ENCODE results near the gene TXNRD3. TPM values are rescaled to one million over a fixed set of nuclear protein-coding genes. Genes with fewer than 3 reads are reported as not detected.
A peak's percentile ranks its signal among the peaks of the same experiment; 100 is the strongest.

TXNRD3 gene
- 0.28 TPM for polyA plus RNA-seq

DNA sequence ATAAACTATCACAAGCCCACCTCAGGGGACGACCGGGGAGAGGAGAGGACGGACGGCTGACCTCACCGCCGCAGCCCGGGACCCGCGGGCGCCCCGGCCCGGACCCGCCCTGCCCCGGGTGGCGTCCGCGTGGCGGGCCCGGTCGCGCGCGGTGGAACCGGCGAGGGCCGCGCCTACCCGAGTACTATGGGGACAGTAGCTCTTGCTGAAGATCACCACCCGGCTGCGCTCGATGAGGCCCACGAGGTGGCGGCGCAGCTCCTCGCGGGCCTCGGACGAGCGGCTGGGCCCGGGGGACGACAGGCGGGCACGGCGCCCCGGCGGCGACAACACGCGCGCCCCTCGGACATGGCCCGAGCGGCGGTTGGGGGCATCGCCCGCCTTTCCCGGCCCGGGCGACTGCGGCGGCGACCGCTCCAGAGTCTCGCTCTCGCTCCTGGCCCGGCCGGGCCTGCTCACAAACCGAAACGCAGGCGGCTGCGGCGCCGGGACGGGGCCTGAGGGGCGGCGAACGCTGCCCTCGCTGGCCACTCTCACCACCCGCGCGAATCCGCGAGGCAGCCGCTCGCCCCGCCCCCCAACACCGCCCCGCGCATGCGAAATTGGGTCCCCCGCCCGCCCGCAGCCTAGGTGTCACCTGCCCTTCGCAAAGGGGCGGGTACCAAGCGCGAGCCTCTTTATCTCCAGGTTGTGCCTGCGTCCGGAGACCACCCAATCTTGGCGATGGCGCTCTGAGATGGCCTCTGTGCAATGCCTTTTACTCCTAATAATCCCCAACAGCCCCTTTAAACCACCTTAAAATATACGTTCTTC, at the start of gene TXNRD3:
TXNRD3 (minus strand) TSS at position 554 of the 813 bp plus-strand sequence.
- peaks cover 1 to 13% (median 5%) of the 10 kb centered on the region in 3 donors for H3K4me1 Mint-ChIP-seq

DNA sequence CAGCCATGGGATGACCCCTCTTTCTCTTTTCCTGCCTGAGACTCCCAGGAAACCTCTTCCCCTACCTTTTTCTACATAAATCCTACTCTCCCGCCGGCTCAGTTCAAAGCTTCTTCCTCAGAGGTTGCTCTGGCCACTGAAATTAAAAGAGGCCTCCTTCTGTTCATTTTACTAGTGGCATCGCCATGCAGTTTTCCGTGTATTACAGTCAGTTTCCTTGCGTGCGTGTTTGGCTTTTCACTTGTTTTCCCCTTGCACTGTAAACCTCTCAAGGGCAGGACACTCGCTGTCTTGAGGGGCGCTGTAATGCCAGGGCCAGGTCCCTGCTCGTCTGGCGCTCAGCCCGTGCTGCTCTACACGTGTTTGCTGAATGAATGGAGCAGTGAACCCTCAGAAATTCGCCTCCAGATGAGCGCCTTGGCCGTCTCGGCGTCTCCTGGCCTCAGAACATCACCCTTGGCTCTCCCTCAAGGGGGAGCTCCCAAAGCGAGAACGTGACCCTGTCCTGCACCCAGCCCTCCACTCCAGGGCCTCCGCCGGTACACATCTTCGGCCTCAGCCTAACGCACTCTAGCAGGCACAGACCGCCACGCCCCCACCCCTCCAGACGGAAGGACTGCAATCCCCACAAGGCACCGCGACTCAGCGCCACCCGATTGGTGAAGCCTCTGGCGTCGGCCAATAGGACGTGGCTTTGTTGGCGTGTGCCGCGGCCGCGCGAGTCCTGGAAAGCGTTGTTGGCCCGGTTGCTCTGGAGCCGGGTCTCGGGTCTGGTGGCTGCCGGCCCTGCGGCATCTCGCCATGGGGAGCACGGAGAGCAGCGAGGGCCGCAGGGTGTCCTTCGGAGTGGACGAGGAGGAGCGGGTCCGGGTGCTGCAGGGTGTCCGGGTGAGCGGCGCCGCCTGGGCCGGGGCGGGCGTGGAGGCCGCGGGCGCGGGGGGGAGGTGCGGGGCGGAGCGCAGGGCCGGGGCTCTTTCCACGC, 48.9 kb upstream of the TXNRD3 start, which contains the start of gene CHCHD6:
CHCHD6 (plus strand) TSS at position 729 of the 982 bp plus-strand sequence; CDS start at position 802, 73 bp downstream.
- peak within 1 kb of the TSS; percentile 88 to 98 (median 97) for H3K4me3 Mint-ChIP-seq
- H3K36me3 Mint-ChIP-seq: no peaks in the 10 kb centered on the region
- H3K27ac Mint-ChIP-seq: peak within 1 kb of the TSS; percentile 57 to 94 (median 81)
- H3K27me3 Mint-ChIP-seq: peaks cover 8% of the 10 kb centered on the region
- no peaks in the 10 kb centered on the region for H3K9me3 Mint-ChIP-seq
- peaks cover 12 to 19% (median 15%) of the 10 kb centered on the region in 3 donors for H3K4me1 Mint-ChIP-seq

More for the DNA sequence above, at the start of gene TXNRD3:
- H3K27ac Mint-ChIP-seq: peak within 1 kb of the TSS in 1 of 3 donors; percentile 55
- peak within 1 kb of the TSS; percentile 84 to 94 (median 92) for H3K4me3 Mint-ChIP-seq
- peaks cover 33% of the 10 kb centered on the region for H3K27me3 Mint-ChIP-seq
- H3K36me3 Mint-ChIP-seq: no peaks in the 10 kb centered on the region
- no peaks in the 10 kb centered on the region for H3K9me3 Mint-ChIP-seq

DNA sequence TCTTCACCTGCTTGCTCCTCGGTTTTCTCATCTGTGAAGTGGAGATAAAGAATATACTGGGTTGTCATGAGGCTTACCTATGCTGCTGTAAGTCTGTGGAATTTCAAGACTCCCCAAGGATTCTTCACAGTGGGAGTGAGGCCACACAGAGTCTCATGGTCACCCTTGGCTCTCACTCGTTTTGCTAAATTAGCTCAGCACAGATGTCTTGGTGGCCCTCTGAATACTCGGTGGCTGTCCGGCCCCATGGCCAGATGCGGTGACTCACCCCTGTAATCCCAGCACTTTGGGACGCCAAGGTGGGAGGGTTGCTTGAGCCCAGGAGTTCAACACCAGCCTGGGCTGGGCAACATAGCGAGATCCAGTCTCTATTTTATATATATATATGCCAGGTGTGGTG, 44.1 kb upstream of the TXNRD3 start:
- peaks cover 17% of the 10 kb centered on the region for H3K27me3 Mint-ChIP-seq
- no peak overlapping the region for H3K4me3 Mint-ChIP-seq
- H3K4me1 Mint-ChIP-seq: peaks cover 6 to 10% (median 7%) of the 10 kb centered on the region in 3 donors
- no peaks in the 10 kb centered on the region for H3K36me3 Mint-ChIP-seq
- no peak overlapping the region for H3K27ac Mint-ChIP-seq
- H3K9me3 Mint-ChIP-seq: peaks cover 0 to 7% (median 3%) of the 10 kb centered on the region in 3 donors

DNA sequence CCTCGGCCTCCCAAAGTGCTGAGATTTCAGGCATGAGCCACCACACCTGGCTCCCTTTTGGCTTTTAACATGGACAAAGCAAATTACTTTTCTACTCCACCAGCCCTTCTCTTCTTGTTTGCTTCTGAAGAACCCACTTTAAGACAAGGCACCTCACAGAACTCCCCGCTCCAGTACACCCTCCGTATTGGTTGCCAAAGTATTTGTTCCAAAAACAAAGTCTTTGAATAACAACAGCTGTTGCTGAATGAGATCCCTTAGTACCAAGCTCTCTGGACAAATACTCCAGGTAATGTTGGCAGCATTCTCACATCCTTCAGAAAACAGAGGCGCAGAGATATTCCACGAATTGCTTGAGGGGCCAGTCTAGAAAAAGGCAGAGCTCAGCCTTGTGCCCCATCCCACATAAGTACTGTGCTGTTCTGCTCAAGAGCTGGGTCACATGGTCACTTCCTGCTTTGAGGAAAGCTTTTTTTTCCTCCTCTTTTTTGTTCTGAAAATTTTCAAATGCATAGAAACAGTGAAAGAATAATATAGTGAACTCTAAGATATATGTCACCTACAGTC, 41.9 kb upstream of the TXNRD3 start:
- Mint-ChIP-seq H3K27me3 (peaks cover 21% of the 10 kb centered on the region), H3K4me1 (no peaks in the 10 kb centered on the region), H3K9me3 (peaks cover 0 to 7% (median 3%) of the 10 kb centered on the region in 3 donors), H3K36me3 (no peaks in the 10 kb centered on the region), H3K27ac (no peak overlapping the region), H3K4me3 (no peak overlapping the region)

DNA sequence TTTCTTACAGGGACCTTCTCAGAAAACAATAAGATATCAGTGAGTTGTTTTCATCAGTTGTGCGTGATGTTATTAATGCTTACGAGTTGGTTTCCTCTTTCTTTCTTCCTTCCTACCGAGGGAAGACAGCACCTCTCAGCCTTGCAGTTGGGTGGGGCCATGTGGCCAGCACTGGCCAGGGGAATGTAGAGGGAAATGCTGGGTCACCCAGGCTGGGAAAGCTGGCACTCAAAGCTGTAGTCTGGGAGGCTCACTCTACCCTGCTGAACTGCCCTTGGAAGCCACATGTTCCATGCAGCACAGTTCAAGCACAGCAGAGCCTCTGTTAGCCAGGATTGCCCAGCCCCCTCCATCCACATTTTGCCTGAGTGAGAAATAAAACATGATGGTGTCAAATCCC, 39.0 kb upstream of the TXNRD3 start:
- Mint-ChIP-seq H3K9me3 (peaks cover 0 to 7% (median 3%) of the 10 kb centered on the region in 3 donors), H3K4me1 (no peaks in the 10 kb centered on the region), H3K27me3 (peaks cover 22% of the 10 kb centered on the region), H3K36me3 (no peaks in the 10 kb centered on the region), H3K4me3 (no peak overlapping the region), H3K27ac (no peak overlapping the region)

DNA sequence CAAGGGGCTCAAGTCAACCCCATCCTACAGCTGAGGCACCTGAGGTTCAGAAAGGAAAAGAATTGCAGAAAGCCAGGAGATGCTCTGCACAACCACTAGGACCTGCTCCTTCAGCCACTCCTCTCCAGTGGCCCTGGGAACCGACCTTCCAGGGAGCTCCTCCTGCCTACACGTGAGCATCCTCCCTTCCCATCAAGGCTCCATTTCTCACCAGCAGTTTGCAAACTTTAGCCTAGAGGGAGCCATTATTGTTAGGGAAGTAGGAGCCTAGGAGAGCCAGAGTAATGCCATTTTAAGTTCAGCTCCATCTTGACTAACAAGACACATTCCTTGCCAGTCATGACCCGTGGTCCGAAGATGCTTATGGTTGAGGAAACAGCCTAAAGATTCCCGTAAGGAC, 37.9 kb upstream of the TXNRD3 start:
- H3K27ac Mint-ChIP-seq: no peak overlapping the region
- H3K4me1 Mint-ChIP-seq: no peaks in the 10 kb centered on the region
- H3K27me3 Mint-ChIP-seq: peaks cover 24% of the 10 kb centered on the region
- peaks cover 0 to 7% (median 3%) of the 10 kb centered on the region in 3 donors for H3K9me3 Mint-ChIP-seq
- H3K36me3 Mint-ChIP-seq: no peaks in the 10 kb centered on the region
- no peak overlapping the region for H3K4me3 Mint-ChIP-seq

DNA sequence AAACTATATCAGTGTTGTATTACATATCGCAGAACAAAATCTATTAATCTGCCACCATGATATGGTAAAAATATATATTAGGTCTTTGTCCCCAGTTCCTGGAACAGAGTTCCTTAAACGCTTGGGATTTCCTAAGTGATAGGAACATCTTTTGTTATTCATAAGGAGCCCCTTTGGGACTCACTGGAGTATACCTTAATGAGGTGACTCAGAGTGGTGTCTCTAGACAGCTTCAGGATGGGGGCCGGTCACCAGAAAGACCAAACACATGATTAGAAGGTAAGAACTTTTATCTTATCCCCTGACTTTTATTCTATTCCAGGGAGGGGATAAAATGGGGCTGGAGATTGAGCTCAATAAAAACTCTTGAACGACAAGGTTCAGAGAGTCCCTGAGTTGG, 36.8 kb upstream of the TXNRD3 start:
- no peak overlapping the region for H3K27ac Mint-ChIP-seq
- no peaks in the 10 kb centered on the region for H3K36me3 Mint-ChIP-seq
- H3K4me3 Mint-ChIP-seq: no peak overlapping the region
- no peaks in the 10 kb centered on the region for H3K4me1 Mint-ChIP-seq
- H3K9me3 Mint-ChIP-seq: peaks cover 0 to 7% (median 3%) of the 10 kb centered on the region in 3 donors
- H3K27me3 Mint-ChIP-seq: peaks cover 22% of the 10 kb centered on the region

DNA sequence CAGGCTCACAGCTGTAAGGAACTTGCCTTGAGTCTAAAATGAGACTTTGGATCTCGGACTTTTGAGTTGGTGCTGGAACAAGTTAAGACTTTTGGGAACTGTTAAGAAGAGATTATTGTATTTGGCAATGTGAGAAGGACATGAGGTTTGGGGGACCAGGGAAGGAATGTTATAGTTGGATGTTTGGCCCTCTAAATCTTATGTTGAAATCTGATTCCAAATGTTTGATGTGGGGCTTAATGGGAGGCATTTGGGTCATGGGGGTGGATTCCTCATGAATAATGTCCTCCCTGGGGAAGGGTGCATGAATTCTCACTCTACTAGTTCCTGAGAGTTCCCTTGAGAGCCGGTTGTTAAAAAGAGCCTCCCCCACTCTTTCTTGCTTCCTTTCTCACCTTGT, 30.6 kb upstream of the TXNRD3 start:
- no peaks in the 10 kb centered on the region for H3K36me3 Mint-ChIP-seq
- no peak overlapping the region for H3K4me3 Mint-ChIP-seq
- H3K27me3 Mint-ChIP-seq: peaks cover 8% of the 10 kb centered on the region
- no peak overlapping the region for H3K27ac Mint-ChIP-seq
- H3K4me1 Mint-ChIP-seq: peaks cover 0 to 5% (median 2%) of the 10 kb centered on the region in 3 donors
- H3K9me3 Mint-ChIP-seq: no peaks in the 10 kb centered on the region

DNA sequence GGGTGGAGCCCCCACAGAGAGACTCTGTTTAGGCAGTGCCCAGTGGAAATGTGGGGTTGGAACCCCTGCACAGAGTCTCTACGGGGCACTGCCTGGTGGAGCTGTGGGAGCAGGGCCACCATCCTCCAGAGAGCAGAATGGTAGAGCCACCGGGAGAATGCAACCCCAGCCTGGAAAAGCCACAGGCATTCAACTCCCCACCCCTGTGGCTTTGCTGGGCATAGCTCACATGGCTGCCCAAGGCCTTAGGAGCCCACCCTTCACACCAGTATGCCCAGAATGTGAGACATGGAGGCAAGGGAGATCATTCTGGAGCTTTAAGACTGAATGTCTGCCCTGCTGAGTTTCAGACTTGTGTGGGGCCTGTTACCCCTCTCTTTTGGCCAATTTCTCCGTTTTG, 30.1 kb upstream of the TXNRD3 start:
- H3K9me3 Mint-ChIP-seq: no peaks in the 10 kb centered on the region
- peaks cover 0 to 5% (median 2%) of the 10 kb centered on the region in 3 donors for H3K4me1 Mint-ChIP-seq
- no peaks in the 10 kb centered on the region for H3K36me3 Mint-ChIP-seq
- H3K4me3 Mint-ChIP-seq: peak overlapping the region in 1 of 4 donors; percentile 6
- H3K27ac Mint-ChIP-seq: no peak overlapping the region
- peaks cover 8% of the 10 kb centered on the region for H3K27me3 Mint-ChIP-seq

DNA sequence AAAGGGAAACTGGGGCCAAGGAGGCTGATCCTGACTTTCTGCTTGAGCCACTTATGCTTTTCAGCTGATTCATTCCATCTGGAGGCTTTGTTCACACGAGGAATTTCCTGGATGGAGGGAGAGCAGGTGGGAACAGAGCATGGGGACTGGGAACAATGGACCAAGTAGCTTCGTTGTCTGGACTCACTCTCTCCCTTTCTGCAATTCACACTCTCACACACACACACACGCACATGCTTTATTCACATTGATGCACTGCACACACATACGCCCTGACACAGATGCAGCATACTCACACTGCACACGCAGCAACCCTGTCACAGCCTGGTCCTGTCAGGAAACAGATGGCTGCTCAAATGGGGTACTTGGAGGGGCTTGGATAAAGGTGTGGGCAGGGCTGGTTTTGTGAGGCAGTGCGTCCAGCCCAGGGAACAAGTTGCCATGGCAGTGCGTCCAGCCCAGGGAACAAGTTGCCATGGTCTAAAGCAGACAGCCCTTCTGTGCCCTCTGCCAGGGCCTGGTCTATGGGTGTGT, 29.4 kb upstream of the TXNRD3 start:
- H3K4me3 Mint-ChIP-seq: peak overlapping the region in 1 of 4 donors; percentile 65
- no peak overlapping the region for H3K27ac Mint-ChIP-seq
- peaks cover 4% of the 10 kb centered on the region for H3K27me3 Mint-ChIP-seq
- peaks cover 0 to 5% (median 2%) of the 10 kb centered on the region in 3 donors for H3K4me1 Mint-ChIP-seq
- no peaks in the 10 kb centered on the region for H3K9me3 Mint-ChIP-seq
- no peaks in the 10 kb centered on the region for H3K36me3 Mint-ChIP-seq

DNA sequence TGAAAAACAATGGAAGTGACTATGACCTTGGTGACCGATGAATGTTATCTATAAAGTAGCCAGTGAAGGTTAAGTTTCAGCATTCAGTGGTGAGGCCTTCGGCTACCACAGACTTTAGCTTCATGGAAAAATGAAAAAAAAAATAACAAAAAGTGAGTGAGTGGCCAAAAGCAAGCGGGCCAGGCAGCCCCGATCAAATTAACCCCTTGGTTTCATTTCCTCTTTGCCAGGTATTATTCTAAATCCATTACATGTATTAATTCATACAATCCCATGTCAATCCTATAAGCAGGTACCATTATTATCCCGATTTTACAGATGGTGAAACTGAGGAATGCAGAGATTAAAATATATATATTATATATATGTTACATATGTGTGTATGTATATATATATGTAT, 28.1 kb upstream of the TXNRD3 start:
- Mint-ChIP-seq H3K36me3 (no peaks in the 10 kb centered on the region), H3K4me1 (peaks cover 5 to 11% (median 6%) of the 10 kb centered on the region in 3 donors), H3K9me3 (no peaks in the 10 kb centered on the region), H3K27me3 (peaks cover 3% of the 10 kb centered on the region), H3K27ac (peak overlapping the region in 1 of 3 donors; percentile 38), H3K4me3 (no peak overlapping the region)

DNA sequence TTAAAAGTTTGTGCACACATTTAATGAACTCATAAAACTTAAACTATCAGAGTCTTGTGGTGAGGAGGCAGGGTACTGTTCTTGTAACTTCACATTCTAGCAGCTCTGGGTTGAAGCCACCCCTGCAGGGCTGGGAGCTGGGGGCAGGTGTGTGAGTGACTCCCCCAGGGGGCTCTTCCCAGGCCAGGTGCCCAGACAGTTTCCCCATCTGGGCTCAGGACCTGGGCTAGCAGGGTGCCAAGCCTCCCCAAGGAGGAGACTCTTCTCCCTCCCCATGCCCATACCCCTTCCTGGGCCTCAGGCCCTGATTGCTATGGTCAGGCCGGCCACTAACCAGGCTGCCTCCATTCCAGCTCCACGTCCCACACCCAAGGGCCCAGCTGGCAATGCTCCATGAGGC, 27.1 kb upstream of the TXNRD3 start:
- Mint-ChIP-seq H3K27me3 (peaks cover 3% of the 10 kb centered on the region), H3K4me3 (no peak overlapping the region), H3K9me3 (no peaks in the 10 kb centered on the region), H3K4me1 (peaks cover 6 to 20% (median 13%) of the 10 kb centered on the region in 3 donors), H3K36me3 (no peaks in the 10 kb centered on the region), H3K27ac (no peak overlapping the region)

DNA sequence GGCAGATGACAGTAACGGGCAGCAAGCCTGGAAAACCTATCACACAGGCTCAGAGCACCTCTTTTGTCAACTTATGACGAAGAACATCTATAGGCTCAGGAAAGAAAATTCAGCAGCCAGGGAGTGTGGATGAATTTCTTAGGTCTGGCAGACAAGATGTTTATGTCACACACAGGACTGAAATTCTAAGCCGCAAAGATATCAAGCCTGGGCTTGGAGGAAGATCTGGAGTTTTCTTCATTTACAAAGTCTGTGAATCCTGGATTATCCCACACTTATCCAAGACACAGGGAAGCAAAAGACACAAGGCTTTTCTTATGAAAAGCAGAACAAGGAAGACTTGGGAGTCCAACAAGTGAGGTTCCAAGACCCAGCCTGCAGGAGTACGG, 25.7 kb upstream of the TXNRD3 start:
- peaks cover 5% of the 10 kb centered on the region for H3K27me3 Mint-ChIP-seq
- H3K9me3 Mint-ChIP-seq: no peaks in the 10 kb centered on the region
- H3K27ac Mint-ChIP-seq: no peak overlapping the region

DNA sequence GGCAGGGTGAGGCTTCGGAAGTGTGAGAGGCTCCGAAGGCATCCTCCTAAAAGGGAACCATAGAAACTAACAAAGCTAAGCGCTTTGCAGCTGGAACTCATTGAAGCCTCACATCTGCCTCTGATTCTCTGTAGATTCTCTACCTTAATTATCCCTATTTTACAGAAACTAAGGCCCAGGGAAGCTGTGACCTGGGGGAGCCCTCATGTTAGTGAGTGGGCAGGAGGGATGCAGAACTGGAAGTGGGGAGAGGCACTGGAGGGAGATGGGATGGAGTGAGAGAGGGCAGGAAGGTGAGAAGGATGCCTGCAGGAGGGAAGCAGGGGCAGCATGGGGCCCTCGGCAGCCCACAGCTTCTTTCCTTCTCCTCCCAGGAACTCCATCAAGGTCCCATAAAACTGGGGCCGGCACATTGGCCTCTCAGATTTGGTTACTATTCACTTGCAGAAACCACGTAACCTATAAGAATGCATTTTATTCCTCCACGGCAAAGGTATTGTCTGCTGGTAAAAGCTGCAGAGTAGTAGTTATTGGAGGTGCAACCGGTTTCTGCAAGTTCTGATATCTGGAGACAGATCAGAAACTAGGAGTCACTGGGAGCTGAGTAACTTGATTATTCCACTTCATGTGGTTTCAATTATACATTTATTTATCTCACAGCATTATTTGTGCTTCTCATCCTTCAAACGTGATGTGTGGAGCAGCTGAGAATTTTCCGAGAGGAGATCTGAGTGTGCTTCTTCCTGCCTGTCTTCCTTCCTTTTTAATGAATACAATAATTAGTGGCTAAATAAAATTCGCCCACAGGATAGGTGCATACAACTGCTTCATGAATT, 25.1 kb upstream of the TXNRD3 start:
- H3K27me3 Mint-ChIP-seq: peaks cover 6% of the 10 kb centered on the region
- H3K27ac Mint-ChIP-seq: no peak overlapping the region
- no peaks in the 10 kb centered on the region for H3K36me3 Mint-ChIP-seq
- H3K4me3 Mint-ChIP-seq: peak overlapping the region in 1 of 4 donors; percentile 92
- H3K4me1 Mint-ChIP-seq: peaks cover 6 to 19% (median 13%) of the 10 kb centered on the region in 3 donors
- H3K9me3 Mint-ChIP-seq: no peaks in the 10 kb centered on the region

More for the DNA sequence above, 25.7 kb upstream of the TXNRD3 start:
- Mint-ChIP-seq H3K36me3 (no peaks in the 10 kb centered on the region), H3K4me1 (peaks cover 6 to 19% (median 13%) of the 10 kb centered on the region in 3 donors), H3K4me3 (peak overlapping the region in 1 of 4 donors; percentile 2)

Measured in IgD-negative memory B cell (primary cell).